ENCODE data around the gene KDF1. TPM values are rescaled to one million over a fixed set of nuclear protein-coding genes. Genes with fewer than 3 reads are reported as not detected.

Gene KDF1, protein sequence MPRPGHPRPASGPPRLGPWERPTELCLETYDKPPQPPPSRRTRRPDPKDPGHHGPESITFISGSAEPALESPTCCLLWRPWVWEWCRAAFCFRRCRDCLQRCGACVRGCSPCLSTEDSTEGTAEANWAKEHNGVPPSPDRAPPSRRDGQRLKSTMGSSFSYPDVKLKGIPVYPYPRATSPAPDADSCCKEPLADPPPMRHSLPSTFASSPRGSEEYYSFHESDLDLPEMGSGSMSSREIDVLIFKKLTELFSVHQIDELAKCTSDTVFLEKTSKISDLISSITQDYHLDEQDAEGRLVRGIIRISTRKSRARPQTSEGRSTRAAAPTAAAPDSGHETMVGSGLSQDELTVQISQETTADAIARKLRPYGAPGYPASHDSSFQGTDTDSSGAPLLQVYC
- 1 to 10 TPM; 2.8 to 3.5 TPM for total RNA-seq
- polyA plus RNA-seq = 1 to 10 TPM; 2.8 to 7.7 (median 6.9) TPM
- 0 to 3.7 (median 1.6) reads per million in 6 experiments for total RNA-seq

DNA sequence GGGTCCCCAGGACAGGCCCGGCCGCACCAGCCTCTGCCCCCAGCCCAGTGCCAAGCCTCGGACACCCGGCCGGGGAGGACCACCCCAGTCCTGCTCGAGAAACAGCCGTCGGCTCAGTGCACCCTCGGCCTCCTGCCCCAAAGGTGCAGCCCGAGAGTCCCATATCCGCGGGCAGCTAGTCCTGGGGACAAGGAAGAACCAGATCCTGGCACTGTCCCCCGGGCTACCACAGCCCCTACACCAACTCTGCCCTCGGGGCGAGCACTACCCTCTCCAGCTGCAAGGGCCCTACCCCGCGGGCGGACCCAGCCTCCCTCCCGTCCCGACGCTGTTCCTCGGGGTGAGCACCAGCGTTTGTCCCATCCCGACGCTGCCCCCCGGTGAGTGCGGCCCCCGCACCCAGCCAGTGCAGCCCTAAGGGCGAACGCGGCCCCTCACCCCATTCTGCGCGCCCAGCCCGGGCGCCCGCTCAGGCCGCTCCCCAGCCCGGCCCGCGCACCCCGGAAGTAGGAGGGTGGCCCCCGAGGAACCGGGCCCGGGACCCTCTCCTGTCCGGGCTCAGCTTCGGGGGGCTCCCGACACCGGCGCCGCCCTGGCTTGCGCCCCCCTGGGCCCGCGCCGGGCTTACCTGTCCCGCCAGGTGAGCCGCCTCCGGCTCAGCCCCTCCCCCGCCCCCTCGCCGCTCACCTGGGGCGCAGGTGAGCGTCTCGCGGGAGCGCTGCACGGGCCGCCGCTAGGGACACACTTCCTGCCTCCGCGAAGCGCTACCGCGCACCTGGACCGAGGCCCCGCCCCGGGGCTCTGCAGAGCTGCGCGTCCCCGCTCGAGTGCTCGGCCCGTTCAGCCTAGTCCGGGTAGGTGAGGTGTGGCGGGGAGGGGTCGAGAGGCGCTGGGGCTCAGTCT lies at the start of gene KDF1:
Gene KDF1, minus strand, starts transcription at position 747 of the 903 bp plus-strand sequence. CDS start 8,088 bp downstream, outside the sequence.
- POLR2A ChIA-PET = interaction anchor here (0.7 to 1.1 kb wide), 4 partner anchors 13 to 79 kb away, joined by 3 to 5 read pairs (median 4); partner anchors contain the start of gene NUDC
- DNase-seq (peak; percentile 44 to 80 (median 60)), ATAC-seq (peak; percentile 93 to 96)
- Mint-ChIP-seq H3K4me3 (peak within 1 kb of the TSS; percentile 74 to 90 (median 85)), H3K4me1 (peaks cover 3 to 12% (median 9%) of the 10 kb centered on the region in 4 donors), H3K27ac (peak within 1 kb of the TSS in 9 of 10 donors; percentile 19 to 91 (median 75)), H3K36me3 (peaks cover 0 to 5% (median 3%) of the 10 kb centered on the region in 3 donors), H3K27me3 (peaks cover 1 to 29% (median 16%) of the 10 kb centered on the region in 5 donors), H3K9me3 (no peaks in the 10 kb centered on the region)

DNA sequence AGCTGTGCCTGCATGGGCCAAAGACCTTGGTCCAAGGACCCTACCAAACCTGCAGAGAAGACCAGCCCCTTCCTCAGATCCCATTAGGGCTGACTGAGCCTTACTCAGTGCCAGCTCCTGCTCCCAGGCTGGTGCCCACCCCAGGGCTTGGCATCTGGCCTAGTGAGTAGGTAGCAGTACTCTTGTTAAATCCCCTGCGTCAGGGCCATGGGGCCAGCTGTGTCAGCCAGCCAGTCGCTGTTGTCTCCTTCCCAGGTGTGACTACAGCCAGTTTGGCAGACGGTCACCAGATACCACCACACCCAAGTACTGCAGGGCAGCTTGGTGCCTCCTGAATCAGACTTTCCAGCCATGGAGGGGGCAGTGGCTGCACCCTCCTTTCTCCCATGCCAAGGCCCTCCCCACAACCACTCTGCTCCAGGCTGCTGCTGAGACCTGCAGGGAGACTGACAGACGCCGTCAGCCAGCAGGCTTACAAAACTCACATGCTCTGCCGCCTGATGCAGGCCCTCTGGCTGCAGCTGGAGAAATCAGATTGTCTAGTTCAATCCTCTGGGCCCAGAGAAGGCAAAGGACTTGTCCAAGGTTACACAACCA lies 49.4 kb upstream of the KDF1 start:
- DNase-seq (no peak), ATAC-seq (no peak)
- no peaks in the 10 kb centered on the region for H3K36me3 Mint-ChIP-seq
- peaks cover 3 to 27% (median 20%) of the 10 kb centered on the region in 5 donors for H3K27me3 Mint-ChIP-seq
- no peak overlapping the region for H3K4me3 Mint-ChIP-seq
- H3K9me3 Mint-ChIP-seq = no peaks in the 10 kb centered on the region
- no peak overlapping the region for H3K27ac Mint-ChIP-seq
- POLR2A ChIA-PET = interaction anchor here (0.5 kb wide), 1 partner anchor 33 kb away, joined by 3 read pairs; no protein-coding TSS in a partner anchor
- H3K4me1 Mint-ChIP-seq = peaks cover 0 to 13% (median 8%) of the 10 kb centered on the region in 4 donors

DNA sequence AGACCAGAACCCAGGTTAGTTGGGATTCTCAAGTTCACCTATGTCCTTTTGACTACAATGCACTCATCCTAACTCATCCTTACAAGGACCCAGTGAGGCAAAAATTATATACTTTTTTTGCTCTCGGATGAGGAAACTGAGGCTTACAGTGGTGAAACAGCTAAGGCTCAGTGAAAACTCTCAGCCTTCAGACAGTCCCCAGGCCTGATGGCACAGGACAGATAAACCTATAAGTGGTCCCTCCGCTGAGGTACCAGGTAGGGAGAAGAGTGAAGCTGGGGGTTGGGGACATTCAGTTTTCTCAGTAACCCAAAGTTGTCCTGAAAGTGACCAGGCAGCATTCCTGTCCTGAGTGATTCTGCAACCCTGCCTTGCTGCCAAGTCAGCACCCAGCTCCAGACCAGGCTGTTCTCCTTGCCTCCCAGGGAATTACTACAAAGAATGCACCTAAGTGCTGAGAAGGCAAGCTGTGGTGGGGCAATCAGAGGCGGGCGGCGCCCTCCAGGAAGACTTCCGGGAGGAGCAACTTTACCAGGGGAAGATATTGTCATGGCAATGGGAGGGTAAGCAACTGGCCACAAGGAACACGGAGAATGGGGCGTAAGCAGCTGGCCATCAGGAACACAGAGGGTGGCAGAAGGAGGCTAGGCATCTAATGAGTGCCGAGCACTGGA lies 47.8 kb upstream of the KDF1 start:
- H3K4me3 Mint-ChIP-seq = no peak overlapping the region
- DNase-seq (no peak), ATAC-seq (no peak)
- no peak overlapping the region for H3K27ac Mint-ChIP-seq
- H3K36me3 Mint-ChIP-seq = no peaks in the 10 kb centered on the region
- no peaks in the 10 kb centered on the region for H3K9me3 Mint-ChIP-seq
- POLR2A ChIA-PET = interaction anchor here (0.7 kb wide), 1 partner anchor 15 kb away, joined by 7 read pairs; no protein-coding TSS in a partner anchor
- peaks cover 0 to 12% (median 6%) of the 10 kb centered on the region in 4 donors for H3K4me1 Mint-ChIP-seq
- peaks cover 3 to 25% (median 18%) of the 10 kb centered on the region in 5 donors for H3K27me3 Mint-ChIP-seq

DNA sequence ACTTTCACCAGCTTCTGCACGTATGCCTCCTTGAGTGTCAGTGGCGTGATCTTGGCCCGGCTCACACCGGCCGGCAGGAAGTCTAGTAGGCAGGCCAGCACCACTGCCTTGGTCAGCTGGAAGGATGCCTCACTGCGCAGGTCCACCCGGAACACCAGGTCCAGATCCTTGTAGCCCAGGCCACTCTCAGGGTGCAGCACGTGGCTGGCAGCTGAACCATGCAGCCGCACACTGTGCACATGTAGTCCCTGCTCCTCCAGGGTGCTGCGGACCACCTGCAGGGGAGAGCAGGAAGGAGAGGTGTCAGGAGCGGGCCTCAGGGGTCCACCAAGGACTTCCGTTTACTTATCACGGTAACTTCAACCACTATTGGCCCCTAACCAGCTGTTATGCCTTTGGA lies 46.4 kb upstream of the KDF1 start:
- Mint-ChIP-seq H3K9me3 (no peaks in the 10 kb centered on the region), H3K4me1 (peaks cover 0 to 15% (median under 1%) of the 10 kb centered on the region in 4 donors), H3K4me3 (no peak overlapping the region), H3K27ac (no peak overlapping the region), H3K27me3 (peaks cover 3 to 19% (median 8%) of the 10 kb centered on the region in 5 donors), H3K36me3 (no peaks in the 10 kb centered on the region)
- DNase-seq (no peak), ATAC-seq (no peak)
- POLR2A ChIA-PET = interaction anchor here (0.6 kb wide), 1 partner anchor 1505 kb away, joined by 4 read pairs; no protein-coding TSS in a partner anchor

DNA sequence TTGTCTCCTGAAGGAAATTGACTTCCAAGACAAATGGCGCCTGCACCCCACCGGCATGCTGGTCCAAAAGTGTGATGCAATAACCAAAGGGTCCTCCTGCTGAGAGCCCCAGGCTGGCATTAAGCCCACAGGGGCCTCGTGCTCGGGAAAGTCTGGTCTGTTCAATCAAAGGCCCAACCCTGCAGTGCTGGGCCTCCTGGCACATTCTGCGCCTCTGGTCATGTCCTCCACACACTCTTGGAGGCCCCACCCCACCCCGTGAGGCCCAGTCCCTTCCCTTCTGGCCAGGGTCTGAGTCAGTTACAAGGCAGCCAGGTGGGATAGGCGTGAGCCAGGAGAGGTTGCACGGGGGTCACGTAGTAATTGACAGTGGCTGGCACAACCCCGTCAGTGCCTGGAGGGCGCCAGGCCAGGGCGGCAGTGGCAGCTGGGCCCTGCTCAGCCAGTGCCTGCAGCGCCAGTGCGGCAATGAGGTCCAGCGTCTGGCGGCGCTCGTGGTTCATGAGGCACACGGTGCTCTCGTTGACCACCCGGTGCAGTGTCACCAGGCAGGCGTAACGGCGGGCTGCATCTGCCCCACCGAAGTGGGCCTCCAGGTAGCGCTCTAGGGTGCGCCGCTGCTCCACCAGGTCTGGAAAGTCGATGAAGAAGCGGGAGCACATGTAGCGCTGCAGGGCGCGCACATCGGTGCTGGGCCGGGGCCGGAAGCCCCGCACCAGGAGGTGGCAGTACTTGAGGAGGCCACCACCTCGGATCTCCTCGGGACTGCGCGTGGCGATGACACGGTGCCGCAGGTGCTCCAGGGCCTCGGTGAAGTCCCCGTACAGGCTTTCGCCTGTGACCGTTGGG lies 45.6 kb upstream of the KDF1 start:
- Mint-ChIP-seq H3K27ac (no peak overlapping the region), H3K36me3 (no peaks in the 10 kb centered on the region), H3K27me3 (peaks cover 0 to 17% (median 0%) of the 10 kb centered on the region in 5 donors), H3K4me1 (peaks cover 0 to 16% (median under 1%) of the 10 kb centered on the region in 4 donors), H3K4me3 (no peak overlapping the region), H3K9me3 (no peaks in the 10 kb centered on the region)
- POLR2A ChIA-PET = interaction anchor here (0.6 kb wide), 1 partner anchor 1504 kb away, joined by 4 read pairs; no protein-coding TSS in a partner anchor
- DNase-seq = no peak
- no peak for ATAC-seq

DNA sequence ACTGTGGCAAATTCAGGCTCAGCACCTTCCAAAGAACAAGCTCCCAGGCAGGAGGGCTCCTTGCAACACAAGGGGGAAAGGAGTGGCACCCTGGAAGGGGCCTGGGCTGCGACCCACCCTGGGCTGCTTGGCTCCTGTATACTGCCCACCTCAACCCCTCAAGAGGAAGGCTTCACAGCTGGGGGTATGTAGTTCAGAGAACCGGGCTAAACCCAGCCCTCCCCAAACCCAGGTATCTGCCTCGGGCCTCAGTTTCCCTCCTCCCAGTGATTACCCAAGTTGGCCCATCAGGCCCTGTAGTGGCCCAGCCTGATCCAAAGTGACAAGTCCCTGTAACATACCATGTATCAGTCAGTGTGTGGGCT lies 44.9 kb upstream of the KDF1 start:
- no peak overlapping the region for H3K4me3 Mint-ChIP-seq
- peaks cover 0 to 20% (median under 1%) of the 10 kb centered on the region in 4 donors for H3K4me1 Mint-ChIP-seq
- ATAC-seq = no peak
- no peak for DNase-seq
- peaks cover 0 to 16% (median 0%) of the 10 kb centered on the region in 5 donors for H3K27me3 Mint-ChIP-seq
- POLR2A ChIA-PET = no interaction called here
- no peaks in the 10 kb centered on the region for H3K9me3 Mint-ChIP-seq
- no peaks in the 10 kb centered on the region for H3K36me3 Mint-ChIP-seq
- no peak overlapping the region for H3K27ac Mint-ChIP-seq

DNA sequence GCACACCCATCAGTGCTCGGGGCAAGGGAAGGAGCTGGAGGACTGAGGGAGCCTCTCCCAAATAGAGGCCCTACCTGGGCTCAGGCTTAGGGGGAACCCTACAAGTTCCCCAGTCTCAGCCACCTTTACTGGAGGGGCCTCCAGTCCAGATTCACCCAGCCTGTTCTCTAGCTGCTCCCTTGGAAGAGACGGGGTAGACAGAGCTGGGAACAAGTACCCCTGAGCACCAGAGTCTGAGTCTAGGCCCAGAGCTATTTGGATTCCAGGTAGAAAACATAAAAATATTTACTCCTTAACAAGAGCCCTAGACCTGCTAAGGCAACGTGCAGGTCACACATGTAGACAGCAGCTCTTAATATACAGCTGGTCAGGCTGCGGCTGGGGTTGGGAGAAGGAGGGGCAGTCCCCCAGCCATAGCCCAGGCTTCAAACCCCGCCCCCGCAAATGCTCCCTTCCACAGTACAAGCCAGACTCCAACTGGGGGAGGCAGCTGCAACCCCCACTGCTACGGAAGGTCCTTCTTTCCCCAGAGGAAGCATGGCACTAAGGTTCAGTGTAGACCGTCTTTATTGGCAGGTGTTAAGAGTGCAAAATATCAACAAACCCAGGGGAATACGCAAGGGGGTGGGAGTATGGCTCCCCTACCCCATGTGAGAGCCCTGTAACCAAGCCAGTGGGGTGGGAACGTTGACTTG lies 44.4 kb upstream of the KDF1 start:
- H3K4me1 Mint-ChIP-seq = peaks cover 0 to 20% (median under 1%) of the 10 kb centered on the region in 4 donors
- H3K27ac Mint-ChIP-seq = no peak overlapping the region
- H3K9me3 Mint-ChIP-seq = no peaks in the 10 kb centered on the region
- no peaks in the 10 kb centered on the region for H3K36me3 Mint-ChIP-seq
- H3K4me3 Mint-ChIP-seq = no peak overlapping the region
- POLR2A ChIA-PET = no interaction called here
- no peak for ATAC-seq
- peaks cover 0 to 15% (median 0%) of the 10 kb centered on the region in 5 donors for H3K27me3 Mint-ChIP-seq
- no peak for DNase-seq

DNA sequence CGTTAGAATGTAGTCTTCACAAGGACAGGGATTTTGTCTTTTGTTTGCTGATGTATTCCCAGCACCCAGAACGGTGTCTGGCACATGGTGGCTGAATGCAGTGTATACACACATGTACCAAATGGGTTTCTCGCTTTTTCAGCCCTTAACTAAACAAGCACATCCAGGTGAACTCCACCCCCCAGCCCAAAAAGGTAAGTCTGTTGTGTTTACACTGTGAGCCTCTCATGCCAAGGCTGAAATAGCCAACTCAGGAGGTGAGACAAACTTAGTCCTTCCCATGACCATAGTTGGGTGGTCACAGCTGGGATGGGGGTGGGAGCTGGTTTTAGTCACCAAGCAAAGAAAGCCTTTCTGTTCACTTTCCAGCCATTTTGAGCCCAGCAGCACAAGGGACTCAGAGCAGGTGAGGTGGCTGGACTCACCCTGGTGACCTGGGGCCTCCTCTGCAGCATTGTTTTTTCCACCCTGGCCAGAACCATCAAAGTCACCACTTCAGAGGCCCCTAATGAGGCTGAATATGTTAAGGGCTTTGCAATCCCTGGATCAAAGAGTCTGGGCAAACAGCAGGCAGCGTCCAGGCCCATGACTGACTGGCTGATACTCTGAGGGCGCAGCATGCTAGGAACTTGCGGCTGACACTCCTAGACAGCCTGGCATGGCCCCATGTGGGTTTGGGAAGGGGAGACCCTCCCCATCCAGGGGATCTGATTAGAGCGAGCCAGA lies 43.6 kb upstream of the KDF1 start:
- ATAC-seq (no peak), DNase-seq (no peak)
- no peak overlapping the region for H3K27ac Mint-ChIP-seq
- H3K4me1 Mint-ChIP-seq = peaks cover 0 to 20% (median under 1%) of the 10 kb centered on the region in 4 donors
- H3K4me3 Mint-ChIP-seq = no peak overlapping the region
- no peaks in the 10 kb centered on the region for H3K9me3 Mint-ChIP-seq
- H3K36me3 Mint-ChIP-seq = no peaks in the 10 kb centered on the region
- peaks cover 0 to 14% (median 0%) of the 10 kb centered on the region in 5 donors for H3K27me3 Mint-ChIP-seq
- POLR2A ChIA-PET = no interaction called here

DNA sequence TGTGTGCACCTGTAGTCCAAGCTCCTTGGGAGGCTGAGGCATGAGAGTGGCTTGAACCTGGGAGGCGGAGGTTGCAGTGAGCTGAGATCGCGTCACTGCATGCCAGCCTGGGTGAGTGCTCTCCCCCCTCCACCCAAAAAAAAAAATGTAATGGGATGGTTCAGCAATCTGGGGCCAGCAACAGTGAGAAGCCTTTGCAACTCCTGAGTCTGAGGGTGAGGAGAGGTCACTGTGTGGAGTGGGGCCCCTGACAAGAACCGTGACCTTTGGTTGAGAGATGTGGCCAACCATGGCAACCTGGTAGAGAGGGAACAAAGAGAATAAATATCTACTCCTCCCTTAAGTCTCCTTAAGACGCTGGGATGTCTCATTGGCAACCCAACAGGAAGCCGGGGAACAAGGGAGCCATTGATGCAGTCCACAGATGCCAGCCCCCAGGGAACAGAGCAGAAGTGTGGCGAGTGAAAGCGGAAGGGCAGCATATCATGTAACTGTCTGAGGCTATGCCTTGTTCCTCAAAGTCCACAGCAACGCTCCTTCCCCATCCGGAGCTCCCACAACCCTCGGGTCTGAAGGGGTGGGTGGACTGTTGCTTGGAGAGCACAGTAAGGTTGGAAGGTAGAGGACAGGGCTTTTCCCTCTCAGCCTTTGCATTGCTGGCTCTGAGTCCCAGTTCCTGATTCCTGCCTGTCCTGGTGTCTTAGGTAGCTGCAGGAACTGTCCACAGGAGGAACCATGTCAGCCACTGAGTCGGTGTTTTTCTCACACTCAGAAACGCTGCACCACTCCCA lies 41.5 kb upstream of the KDF1 start:
- ATAC-seq (no peak), DNase-seq (no peak)
- peak overlapping the region in 1 of 10 donors; percentile 24 for H3K4me3 Mint-ChIP-seq
- peaks cover 6 to 27% (median 7%) of the 10 kb centered on the region in 4 donors for H3K4me1 Mint-ChIP-seq
- H3K27me3 Mint-ChIP-seq = peaks cover 2 to 16% (median 6%) of the 10 kb centered on the region in 5 donors
- H3K27ac Mint-ChIP-seq = no peak overlapping the region
- no peaks in the 10 kb centered on the region for H3K9me3 Mint-ChIP-seq
- H3K36me3 Mint-ChIP-seq = no peaks in the 10 kb centered on the region
- POLR2A ChIA-PET = no interaction called here
